Measurements from ENCODE around the gene PCSK9. TPM values are rescaled to one million over a fixed set of nuclear protein-coding genes. Genes with fewer than 3 reads are reported as not detected.

PCSK9 gene
- polyA plus RNA-seq, 2 of the 4 experiments (the other 2 are of a cell fraction): 1.7 to 7.3 TPM

- no peak for ATAC-seq
- H3K9me3 ChIP-seq: no peaks in the 10 kb centered on the region
- 0 out of 3 replicates have a peak, but pooled peaks cover 4% of the 10 kb centered on the region for H3K4me1 ChIP-seq
- WGBS (ENCODE audit: missing lambda C conversion rate): 79% methylated on average over 6 of the region's 6 CpGs
- FAIRE-seq: no peak
- no peak overlapping the region for H3K4me3 ChIP-seq
- H3K27ac ChIP-seq: no peak overlapping the region
- H3K4me2 ChIP-seq: no peak overlapping the region
- no peak for DNase-seq (ENCODE audit: low read depth in 1 of 2, low spot score in 1 of 2)
- no peak for TF ChIP-seq HDAC2 (IDR thresholded peaks at IDR 0.05)
- POLR2A ChIA-PET: no interaction called here
- CTCF ChIA-PET: interaction anchor here (1.1 to 20.8 kb wide), 9 partner anchors 8 to 312 kb away, joined by 3 to 451 read pairs (median 15); no protein-coding TSS in a partner anchor
Observed at GRCh38 chr1:54997711-54997986, 41.7 kb upstream of the PCSK9 start.

GRCh38 chr1:54998100-54998499 is 41.2 kb upstream of the PCSK9 start:
- 81% methylated on average over 3 of the region's 6 CpGs for WGBS (ENCODE audit: missing lambda C conversion rate)
- POLR2A ChIA-PET: no interaction called here
- ATAC-seq: no peak
- no peak overlapping the region for H3K4me2 ChIP-seq
- no peak overlapping the region for H3K4me3 ChIP-seq
- H3K27ac ChIP-seq: no peak overlapping the region
- no peak for DNase-seq (ENCODE audit: low read depth in 1 of 2, low spot score in 1 of 2)
- 0 out of 3 replicates have a peak, but pooled peaks cover 4% of the 10 kb centered on the region for H3K4me1 ChIP-seq
- CTCF ChIA-PET: interaction anchor here (1.0 to 20.8 kb wide), 4 partner anchors 8 to 52 kb away, joined by 3 to 451 read pairs (median 16); no protein-coding TSS in a partner anchor
- no peak for FAIRE-seq
- no peaks in the 10 kb centered on the region for H3K9me3 ChIP-seq
- TF ChIP-seq NR3C1 (IDR thresholded peaks at IDR 0.05) (no peak), HDAC2 (IDR thresholded peaks at IDR 0.05) (no peak)

GRCh38 chr1:54998677-54999076 is 40.7 kb upstream of the PCSK9 start, which contains the start of gene BSND:
TSS of gene BSND (plus strand) at chr1:54998933. CDS start at chr1:54999187, 254 bp downstream.
- no peak for ATAC-seq
- POLR2A ChIA-PET: no interaction called here
- Histone ChIP-seq H3K4me1 (0 out of 3 replicates have a peak, but pooled peaks cover 4% of the 10 kb centered on the region), H3K4me2 (no peak within 1 kb of the TSS), H3K9me3 (no peaks in the 10 kb centered on the region), H3K4me3 (no peak within 1 kb of the TSS), H3K27ac (no peak within 1 kb of the TSS)
- TF ChIP-seq RAD21 (conservative IDR thresholded peaks at IDR 0.05 in 1 of 2, IDR thresholded peaks at IDR 0.05 in 1 of 2) (no peak), BCL3 (IDR thresholded peaks at IDR 0.05) (no peak), CHD4 (IDR thresholded peaks at IDR 0.05; ENCODE audit: borderline replicate concordance) (no peak), E2F6 (IDR thresholded peaks at IDR 0.05; ENCODE audit: borderline replicate concordance, low read depth) (no peak), BHLHE40 (IDR thresholded peaks at IDR 0.05; ENCODE audit: low read depth, low read length) (no peak), RFX5 (IDR thresholded peaks at IDR 0.05) (no peak), ATOH8 (CRISPR knock-in tag; IDR thresholded peaks at IDR 0.05; ENCODE audit: low read depth) (no peak), FOSL2 (IDR thresholded peaks at IDR 0.05) (no peak), FOSL2 (CRISPR knock-in tag; IDR thresholded peaks at IDR 0.05) (no peak), MAX (IDR thresholded peaks at IDR 0.05) (no peak), HOXA7 (CRISPR knock-in tag; IDR thresholded peaks at IDR 0.05) (no peak), MYC (IDR thresholded peaks at IDR 0.05; ENCODE audit: borderline replicate concordance, low read length) (no peak), PHF8 (IDR thresholded peaks at IDR 0.05; ENCODE audit: borderline replicate concordance, low read depth) (no peak), FOXS1 (CRISPR knock-in tag; IDR thresholded peaks at IDR 0.05) (no peak), TP53 (CRISPR knock-in tag; IDR thresholded peaks at IDR 0.05) (no peak), SMC3 (IDR thresholded peaks at IDR 0.05) (no peak), HEYL (CRISPR knock-in tag; IDR thresholded peaks at IDR 0.05) (no peak), ESRRA (IDR thresholded peaks at IDR 0.05; ENCODE audit: borderline replicate concordance, low read length) (no peak), ELK1 (IDR thresholded peaks at IDR 0.05; ENCODE audit: low read depth, low read length) (no peak), FOSB (CRISPR knock-in tag; IDR thresholded peaks at IDR 0.05) (no peak)
- FAIRE-seq: no peak
- WGBS (ENCODE audit: missing lambda C conversion rate): 66% methylated on average over 7 of the region's 7 CpGs
- CTCF ChIA-PET: interaction anchor here (1.0 to 20.8 kb wide), 3 partner anchors 9 to 53 kb away, joined by 3 to 451 read pairs (median 28); no protein-coding TSS in a partner anchor
- DNase-seq (ENCODE audit: low read depth in 1 of 2, low spot score in 1 of 2): no peak

All from A549 (cell line).